ENCODE results near the gene GLRX. TPM values are rescaled to one million over a fixed set of nuclear protein-coding genes. Genes with fewer than 3 reads are reported as not detected.

Gene GLRX
- polyA plus RNA-seq, 2 of the 4 experiments (the other 2 are of a cell fraction): 106 to 329 TPM

DNA sequence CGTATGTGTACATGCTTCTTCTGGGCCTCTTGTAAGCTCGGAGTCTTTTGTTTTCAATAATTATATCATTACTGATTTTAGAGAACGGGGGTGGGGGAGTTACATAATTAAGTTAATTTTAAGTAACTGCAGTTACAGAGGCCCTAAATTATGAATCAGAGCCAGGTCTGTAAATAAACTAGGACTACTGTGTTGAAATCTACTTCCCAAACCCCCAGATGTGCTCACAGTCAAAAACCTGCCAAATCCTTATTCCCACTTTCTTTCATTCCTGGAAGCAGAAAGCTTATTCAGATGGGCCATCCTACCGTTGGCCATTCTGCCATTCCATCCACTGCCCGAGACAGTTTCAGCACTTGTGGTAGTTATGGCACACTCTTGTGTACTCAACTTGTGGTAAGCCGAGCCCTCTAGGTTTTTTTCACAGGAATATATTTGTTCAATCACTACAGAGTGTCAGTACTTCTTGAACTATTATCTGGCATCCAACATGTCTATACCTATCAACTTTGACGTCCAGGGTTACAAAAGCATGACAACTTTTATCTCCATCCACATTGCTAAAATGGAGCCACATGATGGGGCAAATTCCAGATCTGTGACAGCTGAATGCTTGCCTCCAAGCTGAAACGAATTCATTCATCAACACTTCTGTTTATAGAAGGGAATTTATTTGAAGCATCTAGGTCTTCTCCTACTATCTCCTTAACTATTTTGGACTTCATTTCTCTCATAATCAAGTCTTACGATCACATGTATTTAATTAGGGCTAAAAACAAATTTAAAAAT is 37.8 kb downstream of the GLRX start:
- H3K4me1 ChIP-seq: peaks cover 18% of the 10 kb centered on the region
- no peak for DNase-seq (ENCODE audit: low read depth in 1 of 2, low spot score in 1 of 2)
- FAIRE-seq: no peak
- no peak overlapping the region; a peak in 1 of 6 replicates for H3K27ac ChIP-seq
- CTCF ChIA-PET: interaction anchor here (0.8 to 16.1 kb wide), 4 partner anchors 9 to 62 kb away, joined by 3 to 469 read pairs (median 34); no protein-coding TSS in a partner anchor
- no peak for ATAC-seq
- TF ChIP-seq CBX2 (IDR thresholded peaks at IDR 0.05; ENCODE audit: borderline replicate concordance, low read depth) (no peak), EHMT2 (IDR thresholded peaks at IDR 0.05; ENCODE audit: low read depth) (no peak), JUNB (IDR thresholded peaks at IDR 0.05) (no peak), MAZ (IDR thresholded peaks at IDR 0.05; ENCODE audit: borderline replicate concordance, low read depth, low read length) (no peak), HOXB13 (CRISPR knock-in tag; IDR thresholded peaks at IDR 0.05; ENCODE audit: low read depth) (no peak), CBX8 (IDR thresholded peaks at IDR 0.05) (no peak), ZSCAN20 (CRISPR knock-in tag; IDR thresholded peaks at IDR 0.05) (no peak), FOSL2 (IDR thresholded peaks at IDR 0.05) (no peak), FOSL2 (CRISPR knock-in tag; IDR thresholded peaks at IDR 0.05) (no peak), SMC3 (IDR thresholded peaks at IDR 0.05) (no peak), CHD2 (IDR thresholded peaks at IDR 0.05; ENCODE audit: low read length, partially characterized antibody) (no peak), RCOR1 (IDR thresholded peaks at IDR 0.05; ENCODE audit: low read depth, low read length) (no peak), SREBF2 (IDR thresholded peaks at IDR 0.05) (no peak), KDM5A (IDR thresholded peaks at IDR 0.05) (no peak), GATA3 (IDR thresholded peaks at IDR 0.05; ENCODE audit: borderline replicate concordance) (no peak), EHF (CRISPR knock-in tag; IDR thresholded peaks at IDR 0.05) (no peak)
- TF ChIP-seq, protein P1, sequence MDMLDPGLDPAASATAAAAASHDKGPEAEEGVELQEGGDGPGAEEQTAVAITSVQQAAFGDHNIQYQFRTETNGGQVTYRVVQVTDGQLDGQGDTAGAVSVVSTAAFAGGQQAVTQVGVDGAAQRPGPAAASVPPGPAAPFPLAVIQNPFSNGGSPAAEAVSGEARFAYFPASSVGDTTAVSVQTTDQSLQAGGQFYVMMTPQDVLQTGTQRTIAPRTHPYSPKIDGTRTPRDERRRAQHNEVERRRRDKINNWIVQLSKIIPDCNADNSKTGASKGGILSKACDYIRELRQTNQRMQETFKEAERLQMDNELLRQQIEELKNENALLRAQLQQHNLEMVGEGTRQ (IDR thresholded peaks at IDR 0.05): no peak
- TF ChIP-seq, protein P2, sequence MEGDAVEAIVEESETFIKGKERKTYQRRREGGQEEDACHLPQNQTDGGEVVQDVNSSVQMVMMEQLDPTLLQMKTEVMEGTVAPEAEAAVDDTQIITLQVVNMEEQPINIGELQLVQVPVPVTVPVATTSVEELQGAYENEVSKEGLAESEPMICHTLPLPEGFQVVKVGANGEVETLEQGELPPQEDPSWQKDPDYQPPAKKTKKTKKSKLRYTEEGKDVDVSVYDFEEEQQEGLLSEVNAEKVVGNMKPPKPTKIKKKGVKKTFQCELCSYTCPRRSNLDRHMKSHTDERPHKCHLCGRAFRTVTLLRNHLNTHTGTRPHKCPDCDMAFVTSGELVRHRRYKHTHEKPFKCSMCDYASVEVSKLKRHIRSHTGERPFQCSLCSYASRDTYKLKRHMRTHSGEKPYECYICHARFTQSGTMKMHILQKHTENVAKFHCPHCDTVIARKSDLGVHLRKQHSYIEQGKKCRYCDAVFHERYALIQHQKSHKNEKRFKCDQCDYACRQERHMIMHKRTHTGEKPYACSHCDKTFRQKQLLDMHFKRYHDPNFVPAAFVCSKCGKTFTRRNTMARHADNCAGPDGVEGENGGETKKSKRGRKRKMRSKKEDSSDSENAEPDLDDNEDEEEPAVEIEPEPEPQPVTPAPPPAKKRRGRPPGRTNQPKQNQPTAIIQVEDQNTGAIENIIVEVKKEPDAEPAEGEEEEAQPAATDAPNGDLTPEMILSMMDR (IDR thresholded peaks at IDR 0.05): no peak
- TF ChIP-seq, protein P3, sequence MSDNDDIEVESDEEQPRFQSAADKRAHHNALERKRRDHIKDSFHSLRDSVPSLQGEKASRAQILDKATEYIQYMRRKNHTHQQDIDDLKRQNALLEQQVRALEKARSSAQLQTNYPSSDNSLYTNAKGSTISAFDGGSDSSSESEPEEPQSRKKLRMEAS (IDR thresholded peaks at IDR 0.05): no peak
- H3K9me3 ChIP-seq: no peaks in the 10 kb centered on the region
- WGBS (ENCODE audit: missing lambda C conversion rate): 89% methylated on average over 9 of the region's 9 CpGs
- H3K4me2 ChIP-seq: no peak overlapping the region
- POLR2A ChIA-PET: no interaction called here
- no peak overlapping the region for H3K4me3 ChIP-seq

DNA sequence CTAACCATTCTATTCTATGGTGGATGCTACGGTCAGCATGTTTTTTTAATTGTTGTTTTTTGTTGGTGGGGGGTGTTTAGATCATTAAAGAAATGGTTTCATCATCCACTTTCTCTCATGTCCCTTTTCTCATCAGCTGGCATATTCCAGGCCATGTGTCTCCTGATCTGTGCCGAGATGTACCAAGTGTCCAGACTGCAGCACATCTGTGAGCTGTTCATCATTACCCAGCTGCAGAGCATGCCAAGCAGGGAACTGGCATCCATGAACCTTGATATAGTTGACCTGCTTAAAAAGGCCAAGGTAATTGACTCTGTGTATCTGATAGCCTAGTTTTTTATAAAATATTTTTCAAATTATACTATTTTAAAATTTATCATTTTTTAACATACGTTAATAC is 38.9 kb downstream of the GLRX start:
- H3K4me1 ChIP-seq: peaks cover 7% of the 10 kb centered on the region; the same call in 2 of the 3 replicates
- peak overlapping the region in 1 of 2 experiments; percentile 9; a peak in 1 of 6 replicates for H3K27ac ChIP-seq
- FAIRE-seq (no peak), DNase-seq (ENCODE audit: low read depth in 1 of 2, low spot score in 1 of 2) (no peak), ATAC-seq (no peak)
- H3K4me3 ChIP-seq: no peak overlapping the region
- H3K9me3 ChIP-seq: no peaks in the 10 kb centered on the region
- ChIA-PET CTCF (interaction anchor here (0.8 to 16.1 kb wide), 5 partner anchors 8 to 61 kb away, joined by 3 to 469 read pairs (median 5); no protein-coding TSS in a partner anchor), POLR2A (no interaction called here)
- no peak overlapping the region for H3K4me2 ChIP-seq
- TF ChIP-seq RAD21 (conservative IDR thresholded peaks at IDR 0.05 in 1 of 2, IDR thresholded peaks at IDR 0.05 in 1 of 2) (no peak), RFX5 (IDR thresholded peaks at IDR 0.05) (no peak), CBX8 (IDR thresholded peaks at IDR 0.05) (no peak), KDM1A (IDR thresholded peaks at IDR 0.05; ENCODE audit: low read depth) (no peak), CHD4 (IDR thresholded peaks at IDR 0.05; ENCODE audit: borderline replicate concordance) (no peak), JUNB (IDR thresholded peaks at IDR 0.05) (no peak), HEYL (CRISPR knock-in tag; IDR thresholded peaks at IDR 0.05) (no peak), HDAC2 (IDR thresholded peaks at IDR 0.05) (no peak), RARB (CRISPR knock-in tag; IDR thresholded peaks at IDR 0.05) (no peak), EHMT2 (IDR thresholded peaks at IDR 0.05; ENCODE audit: low read depth) (no peak), FOSB (CRISPR knock-in tag; IDR thresholded peaks at IDR 0.05) (no peak), MAFK (IDR thresholded peaks at IDR 0.05; ENCODE audit: partially characterized antibody) (no peak)
- TF ChIP-seq, protein P4, sequence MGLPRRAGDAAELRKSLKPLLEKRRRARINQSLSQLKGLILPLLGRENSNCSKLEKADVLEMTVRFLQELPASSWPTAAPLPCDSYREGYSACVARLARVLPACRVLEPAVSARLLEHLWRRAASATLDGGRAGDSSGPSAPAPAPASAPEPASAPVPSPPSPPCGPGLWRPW (IDR thresholded peaks at IDR 0.05): no peak
- TF ChIP-seq, protein P5, sequence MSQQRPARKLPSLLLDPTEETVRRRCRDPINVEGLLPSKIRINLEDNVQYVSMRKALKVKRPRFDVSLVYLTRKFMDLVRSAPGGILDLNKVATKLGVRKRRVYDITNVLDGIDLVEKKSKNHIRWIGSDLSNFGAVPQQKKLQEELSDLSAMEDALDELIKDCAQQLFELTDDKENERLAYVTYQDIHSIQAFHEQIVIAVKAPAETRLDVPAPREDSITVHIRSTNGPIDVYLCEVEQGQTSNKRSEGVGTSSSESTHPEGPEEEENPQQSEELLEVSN (IDR thresholded peaks at IDR 0.05; ENCODE audit: borderline replicate concordance, low read depth): no peak
- TF ChIP-seq, protein P6, sequence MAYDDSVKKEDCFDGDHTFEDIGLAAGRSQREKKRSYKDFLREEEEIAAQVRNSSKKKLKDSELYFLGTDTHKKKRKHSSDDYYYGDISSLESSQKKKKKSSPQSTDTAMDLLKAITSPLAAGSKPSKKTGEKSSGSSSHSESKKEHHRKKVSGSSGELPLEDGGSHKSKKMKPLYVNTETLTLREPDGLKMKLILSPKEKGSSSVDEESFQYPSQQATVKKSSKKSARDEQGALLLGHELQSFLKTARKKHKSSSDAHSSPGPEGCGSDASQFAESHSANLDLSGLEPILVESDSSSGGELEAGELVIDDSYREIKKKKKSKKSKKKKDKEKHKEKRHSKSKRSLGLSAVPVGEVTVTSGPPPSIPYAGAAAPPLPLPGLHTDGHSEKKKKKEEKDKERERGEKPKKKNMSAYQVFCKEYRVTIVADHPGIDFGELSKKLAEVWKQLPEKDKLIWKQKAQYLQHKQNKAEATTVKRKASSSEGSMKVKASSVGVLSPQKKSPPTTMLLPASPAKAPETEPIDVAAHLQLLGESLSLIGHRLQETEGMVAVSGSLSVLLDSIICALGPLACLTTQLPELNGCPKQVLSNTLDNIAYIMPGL (CRISPR knock-in tag; IDR thresholded peaks at IDR 0.05; ENCODE audit: borderline replicate concordance): no peak
- 89% methylated on average over 3 of the region's 3 CpGs for WGBS (ENCODE audit: missing lambda C conversion rate)

Measured in A549 (cell line).